Retinal pigment epithelial cell (primary cell): ENCODE measurements around the gene HUS1B.

ENCODE experiments used
- DNase-seq: peaks from one replicate; pipeline ENCODE4 v3.0.0-alpha.2; 2010; ENCODE audit warnings: low read depth
- H3K4me3 ChIP-seq: 2 replicates; pipeline ENCODE4 v1.5.1; 2011; ENCODE audit warnings: mild to moderate bottlenecking, low read length, control low read depth, moderate library complexity
- TF ChIP-seq, protein P1 (sequence below): conservative IDR thresholded peaks from 2 replicates; pipeline ENCODE4 v1.5.1; 2011; ENCODE audit warnings: low read depth, low read length, control low read depth, inconsistent platforms

HUS1B gene

DNA sequence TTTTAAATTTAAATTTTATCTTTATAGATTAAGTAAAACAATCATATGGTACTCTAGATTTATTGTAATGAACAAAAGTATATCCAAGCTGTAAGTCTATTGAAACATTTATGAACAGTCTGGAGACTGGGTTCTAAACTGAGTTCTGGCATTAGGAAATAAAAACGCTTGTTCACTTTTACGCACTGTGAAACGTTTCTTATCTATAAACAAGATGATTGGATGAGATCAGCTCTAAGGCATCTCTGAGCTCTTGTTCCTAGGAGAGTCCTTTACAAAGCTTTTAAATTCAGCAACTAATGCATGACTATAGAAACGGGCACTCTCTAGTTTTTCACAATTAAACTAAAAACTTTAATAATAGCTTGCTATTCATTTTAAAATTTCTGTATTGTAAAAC lies 6.8 kb downstream of the HUS1B start:
- no peak overlapping the region for H3K4me3 ChIP-seq
- DNase-seq: no peak
- TF ChIP-seq, protein P1, sequence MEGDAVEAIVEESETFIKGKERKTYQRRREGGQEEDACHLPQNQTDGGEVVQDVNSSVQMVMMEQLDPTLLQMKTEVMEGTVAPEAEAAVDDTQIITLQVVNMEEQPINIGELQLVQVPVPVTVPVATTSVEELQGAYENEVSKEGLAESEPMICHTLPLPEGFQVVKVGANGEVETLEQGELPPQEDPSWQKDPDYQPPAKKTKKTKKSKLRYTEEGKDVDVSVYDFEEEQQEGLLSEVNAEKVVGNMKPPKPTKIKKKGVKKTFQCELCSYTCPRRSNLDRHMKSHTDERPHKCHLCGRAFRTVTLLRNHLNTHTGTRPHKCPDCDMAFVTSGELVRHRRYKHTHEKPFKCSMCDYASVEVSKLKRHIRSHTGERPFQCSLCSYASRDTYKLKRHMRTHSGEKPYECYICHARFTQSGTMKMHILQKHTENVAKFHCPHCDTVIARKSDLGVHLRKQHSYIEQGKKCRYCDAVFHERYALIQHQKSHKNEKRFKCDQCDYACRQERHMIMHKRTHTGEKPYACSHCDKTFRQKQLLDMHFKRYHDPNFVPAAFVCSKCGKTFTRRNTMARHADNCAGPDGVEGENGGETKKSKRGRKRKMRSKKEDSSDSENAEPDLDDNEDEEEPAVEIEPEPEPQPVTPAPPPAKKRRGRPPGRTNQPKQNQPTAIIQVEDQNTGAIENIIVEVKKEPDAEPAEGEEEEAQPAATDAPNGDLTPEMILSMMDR: no peak

DNA sequence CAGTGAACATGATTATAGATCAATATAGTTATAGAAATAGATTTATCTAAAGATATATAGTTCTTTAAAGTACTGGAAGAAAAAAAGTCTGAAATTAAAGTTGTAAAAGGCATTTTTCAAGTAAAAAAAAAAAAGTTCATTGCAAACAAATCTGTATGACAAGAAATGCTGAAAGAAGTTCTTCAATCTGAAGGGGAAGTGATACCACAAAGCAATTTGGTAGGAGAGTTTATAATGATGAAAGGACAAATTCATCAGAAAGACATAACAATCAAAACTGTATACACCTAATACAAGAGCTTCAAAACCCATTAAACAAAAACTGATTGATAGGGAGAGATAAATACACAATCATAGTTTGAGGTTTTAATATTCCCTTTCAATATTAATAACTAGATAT lies 14.1 kb downstream of the HUS1B start:
- TF ChIP-seq, protein P1: no peak
- no peak for DNase-seq

DNA sequence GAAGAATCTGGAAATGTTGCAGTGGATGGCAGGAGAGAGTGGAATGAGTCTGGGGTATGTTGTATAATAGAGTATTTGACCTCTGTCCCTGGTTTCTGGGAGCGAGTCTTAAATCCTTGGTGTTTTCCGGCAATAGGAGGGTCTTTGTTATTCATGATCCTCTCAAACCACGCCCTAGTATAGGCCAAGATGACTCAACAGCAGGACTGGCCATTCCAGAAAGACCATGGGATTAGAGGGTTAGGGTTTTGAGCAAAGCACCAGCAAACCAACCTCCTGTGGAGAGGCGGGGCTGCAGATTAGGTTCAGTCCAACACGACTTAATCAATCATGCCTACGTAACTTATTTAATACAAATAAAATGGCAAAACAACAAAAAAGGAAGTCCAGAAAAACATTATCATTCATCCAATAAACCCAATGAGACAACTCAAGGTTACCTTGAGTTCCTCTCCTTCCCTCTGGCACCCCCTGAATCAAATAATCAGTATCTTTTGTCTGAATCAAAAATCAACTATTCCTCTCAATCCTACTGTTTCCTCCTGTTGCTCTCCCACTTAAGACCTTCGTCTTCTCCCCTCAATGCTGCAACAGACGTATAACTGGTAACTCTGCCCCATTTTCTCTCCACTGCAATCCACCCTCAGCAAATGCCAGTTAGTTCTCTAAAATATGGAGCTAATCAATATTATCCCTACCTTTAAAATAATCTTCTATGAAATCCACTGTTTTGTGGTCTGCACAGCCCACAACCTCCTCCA lies 15.5 kb downstream of the HUS1B start:
- no peak overlapping the region for H3K4me3 ChIP-seq
- DNase-seq: no peak
- TF ChIP-seq, protein P1: no peak

More for the DNA sequence above, 14.1 kb downstream of the HUS1B start:
- no peak overlapping the region for H3K4me3 ChIP-seq

DNA sequence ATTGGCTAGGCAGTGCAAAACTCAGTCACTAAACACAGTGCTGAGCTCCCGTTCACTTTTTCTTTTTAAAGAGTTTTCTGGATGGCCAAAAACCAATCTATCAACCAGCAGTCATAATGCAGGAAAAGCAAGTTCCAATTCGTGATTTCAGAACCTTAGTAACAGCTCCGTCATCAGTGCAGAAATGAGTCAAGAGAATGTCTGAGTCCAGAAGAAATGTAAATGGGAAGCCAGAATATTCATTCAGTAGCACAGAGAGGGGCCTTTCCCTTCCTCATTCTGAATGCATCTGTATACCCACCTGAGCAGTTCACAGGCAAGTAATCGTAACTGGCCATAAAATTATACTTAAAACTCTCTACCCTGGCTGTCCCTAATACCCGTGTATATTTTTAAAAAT lies 20.4 kb downstream of the HUS1B start:
- no peak overlapping the region for H3K4me3 ChIP-seq
- no peak for DNase-seq
- TF ChIP-seq, protein P1: no peak

DNA sequence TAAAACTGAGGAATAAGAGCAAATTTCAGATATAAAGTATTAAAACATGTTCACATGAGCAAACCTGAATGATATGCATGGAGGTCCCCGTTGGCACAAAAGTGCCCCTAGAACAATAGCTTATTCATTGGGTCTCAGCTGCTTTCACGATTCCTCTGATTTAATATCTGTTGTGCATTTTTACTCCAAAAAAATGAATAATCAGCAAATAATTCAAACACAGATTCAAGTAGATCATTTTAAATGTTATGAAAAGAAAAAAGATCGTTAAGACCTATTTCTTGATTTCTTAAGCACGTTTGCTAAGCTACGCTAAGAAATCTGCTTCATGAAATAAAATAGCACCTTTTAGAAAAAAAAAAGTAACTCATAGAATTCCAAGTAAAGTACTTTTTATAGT lies 21.7 kb downstream of the HUS1B start:
- DNase-seq: no peak
- TF ChIP-seq, protein P1: no peak
- no peak overlapping the region for H3K4me3 ChIP-seq

DNA sequence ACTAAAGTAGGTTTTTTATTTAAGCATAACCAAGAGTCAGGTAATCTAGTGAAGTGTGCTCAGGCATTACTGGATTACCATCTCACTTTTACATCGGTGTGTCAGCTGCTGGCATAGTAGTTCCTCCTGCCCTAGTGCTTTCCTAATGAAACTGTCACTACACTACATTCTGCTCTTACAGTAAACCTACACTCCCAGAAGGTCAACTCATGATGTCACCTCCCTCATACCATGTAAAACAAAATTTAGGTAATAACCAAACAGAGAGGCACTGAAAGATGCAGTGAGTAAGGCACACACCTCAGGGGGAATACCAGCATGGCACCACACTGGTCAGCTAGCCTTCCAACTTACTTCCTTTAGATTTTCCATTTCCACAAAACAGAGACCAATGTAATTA lies 23.3 kb downstream of the HUS1B start:
- no peak for DNase-seq
- no peak overlapping the region for H3K4me3 ChIP-seq
- TF ChIP-seq, protein P1: no peak

DNA sequence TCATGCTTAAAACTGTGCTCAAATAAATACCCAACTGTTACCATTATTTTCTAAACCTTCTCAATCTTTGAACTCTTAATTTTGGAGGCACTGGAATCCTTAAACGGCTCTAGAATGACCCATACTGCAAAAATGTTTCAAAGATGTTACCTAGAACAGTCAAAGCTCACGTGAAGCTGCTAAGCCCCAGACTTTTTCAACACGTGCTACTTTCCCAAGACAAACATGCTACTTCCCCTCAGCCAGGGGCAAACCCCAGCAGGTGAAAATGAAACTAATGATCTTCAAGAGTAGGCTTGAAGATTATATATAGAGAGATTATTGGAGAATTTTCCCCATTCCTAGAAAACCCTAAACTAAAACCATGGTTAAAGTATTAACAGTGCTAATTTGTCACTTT lies 28.1 kb downstream of the HUS1B start:
- H3K4me3 ChIP-seq: no peak overlapping the region
- TF ChIP-seq, protein P1: no peak
- DNase-seq: no peak
